ENCODE results near the gene UTP11. TPM values are rescaled to one million over a fixed set of nuclear protein-coding genes. Genes with fewer than 3 reads are reported as not detected.

UTP11 gene
- total RNA-seq, 1 experiment from 2014 or later, result 53.8 TPM

- Histone ChIP-seq H3K4me3 (ENCODE audit: low read depth in 2 of 2, low read length in 2 of 2) (no peak overlapping the region), H3K36me3 (ENCODE audit: control insufficient read depth, insufficient read depth, low read length) (no peaks in the 10 kb centered on the region), H3K27me3 (ENCODE audit: control insufficient read depth, insufficient read depth, low read length) (no peaks in the 10 kb centered on the region; the same call in 1 of the 2 replicates), H3K4me1 (ENCODE audit: control insufficient read depth, insufficient read depth, low read length) (no peaks in the 10 kb centered on the region), H3K9me3 (ENCODE audit: control insufficient read depth, insufficient read depth, low read depth, low read length) (no peaks in the 10 kb centered on the region), H3K27ac (ENCODE audit: low read length) (no peak overlapping the region)
- ChIA-PET CTCF (interaction anchor here (0.5 to 1.8 kb wide), 2 partner anchors 9 to 45 kb away, joined by 4 to 5 read pairs; no protein-coding TSS in a partner anchor), POLR2A (no interaction called here)
- TF ChIP-seq CTCF (IDR thresholded peaks at IDR 0.05), result no peak
- no peak for TF ChIP-seq REST (IDR thresholded peaks at IDR 0.05; ENCODE audit: insufficient read depth in 1 of 2, low read depth in 2 of 2, low read length in 1 of 2)
- no peak for TF ChIP-seq POLR2AphosphoS5 (IDR thresholded peaks at IDR 0.05; ENCODE audit: low read depth, low read length)
- TF ChIP-seq TCF7L2 (IDR thresholded peaks at IDR 0.05; ENCODE audit: low read depth, low read length), result no peak
- TF ChIP-seq SIN3A (IDR thresholded peaks at IDR 0.05; ENCODE audit: borderline replicate concordance, insufficient read depth, low read depth, low read length), result no peak
- in situ Hi-C loops (cut with HindIII; ENCODE audit: low pct_unique_long_range_greater_than_20kb, low sequenced_read_pairs), result no loop called here
- DNase-seq (ENCODE audit: low read depth, low spot score) (no peak), ATAC-seq (no peak)
- no TSS peak for BruUV-seq (replicated peaks)
- intact Hi-C loops (cut with micrococcal nuclease; ENCODE audit: unreplicated experiment), result no loop called here
Observed at GRCh38 chr1:38062361-38063288, 50.1 kb downstream of the UTP11 start.

GRCh38 chr1:38063616-38064015 is 51.1 kb downstream of the UTP11 start:
- in situ Hi-C loops (cut with HindIII; ENCODE audit: low pct_unique_long_range_greater_than_20kb, low sequenced_read_pairs), result no loop called here
- Histone ChIP-seq H3K36me3 (ENCODE audit: control insufficient read depth, insufficient read depth, low read length) (no peaks in the 10 kb centered on the region), H3K4me3 (ENCODE audit: low read depth in 2 of 2, low read length in 2 of 2) (no peak overlapping the region), H3K9me3 (ENCODE audit: control insufficient read depth, insufficient read depth, low read depth, low read length) (no peaks in the 10 kb centered on the region), H3K4me1 (ENCODE audit: control insufficient read depth, insufficient read depth, low read length) (no peaks in the 10 kb centered on the region), H3K27me3 (ENCODE audit: control insufficient read depth, insufficient read depth, low read length) (no peaks in the 10 kb centered on the region; the same call in 1 of the 2 replicates), H3K27ac (ENCODE audit: low read length) (no peak overlapping the region)
- no TSS peak for BruUV-seq (replicated peaks)
- DNase-seq (ENCODE audit: low read depth, low spot score) (no peak), ATAC-seq (no peak)
- CTCF ChIA-PET, result interaction anchor here (0.5 to 1.8 kb wide), 2 partner anchors 8 to 46 kb away, joined by 4 to 5 read pairs; no protein-coding TSS in a partner anchor
- intact Hi-C loops (cut with micrococcal nuclease; ENCODE audit: unreplicated experiment), result no loop called here
- POLR2A ChIA-PET, result interaction anchor here (1.3 kb wide), 1 partner anchor 17 kb away, joined by 4 read pairs; the partner anchor contains the start of gene POU3F1
- TF ChIP-seq TCF7L2 (IDR thresholded peaks at IDR 0.05; ENCODE audit: low read depth, low read length) (no peak), REST (IDR thresholded peaks at IDR 0.05; ENCODE audit: insufficient read depth in 1 of 2, low read depth in 2 of 2, low read length in 1 of 2) (no peak), SIN3A (IDR thresholded peaks at IDR 0.05; ENCODE audit: borderline replicate concordance, insufficient read depth, low read depth, low read length) (no peak), CTCF (IDR thresholded peaks at IDR 0.05) (no peak), POLR2AphosphoS5 (IDR thresholded peaks at IDR 0.05; ENCODE audit: low read depth, low read length) (no peak)

All from Panc1 (cell line).